Measurements from ENCODE around the gene SLC3A2. TPM values are rescaled to one million over a fixed set of nuclear protein-coding genes. Genes with fewer than 3 reads are reported as not detected.
A peak's percentile ranks its signal among the peaks of the same experiment; 100 is the strongest.

SLC3A2 gene
- total and polyA plus RNA-seq, 2 of the 13 experiments (the other 11 are each of a cell fraction or from before 2014, with no cell fraction given) = 213 to 226 TPM

DNA sequence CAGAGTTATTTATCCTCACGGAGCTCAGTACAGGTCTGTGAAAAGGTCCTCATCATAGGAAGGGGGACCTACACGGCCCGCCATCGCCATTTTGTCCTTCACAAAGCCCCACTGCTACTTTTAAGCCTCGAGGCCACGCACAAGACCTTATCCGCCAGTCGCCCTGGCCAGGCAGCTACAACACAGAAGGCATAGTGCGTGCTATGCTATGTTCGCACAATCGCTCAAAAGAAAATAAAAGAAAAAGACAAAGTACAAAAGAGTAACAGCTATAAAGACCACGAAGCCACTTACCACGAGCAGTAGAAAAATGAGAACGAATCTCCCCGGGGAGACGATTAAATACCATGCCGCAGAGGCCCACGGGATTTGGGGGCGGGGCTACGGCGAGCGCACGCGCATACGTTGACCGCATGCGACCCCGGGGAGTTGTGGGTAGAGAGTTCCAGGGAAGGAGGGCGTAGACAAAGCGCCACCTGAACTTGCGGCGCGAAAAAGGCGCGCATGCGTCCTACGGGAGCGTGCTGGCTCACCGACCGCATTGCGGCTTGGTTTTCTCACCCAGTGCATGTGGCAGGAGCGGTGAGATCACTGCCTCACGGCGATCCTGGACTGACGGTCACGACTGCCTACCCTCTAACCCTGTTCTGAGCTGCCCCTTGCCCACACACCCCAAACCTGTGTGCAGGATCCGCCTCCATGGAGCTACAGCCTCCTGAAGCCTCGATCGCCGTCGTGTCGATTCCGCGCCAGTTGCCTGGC is 24.9 kb upstream of the SLC3A2 start (continued):
- peak; percentile 11; the same call in 1 of the 2 replicates for TF ChIP-seq ZNF652 (CRISPR knock-in tag; IDR thresholded peaks at IDR 0.05; ENCODE audit: borderline replicate concordance, low read depth)
- peak; percentile 60 for TF ChIP-seq ZNF746 (CRISPR knock-in tag; IDR thresholded peaks at IDR 0.05)
- peak; percentile 83; the same call in 1 of the 2 replicates for TF ChIP-seq MIER3 (CRISPR knock-in tag; IDR thresholded peaks at IDR 0.05; ENCODE audit: borderline replicate concordance)
- TF ChIP-seq SOX13 (IDR thresholded peaks at IDR 0.05) = peak; percentile 69; the same call in 1 of the 2 replicates
- TF ChIP-seq SOX13 (CRISPR knock-in tag; conservative IDR thresholded peaks at IDR 0.05 in 1 of 2, IDR thresholded peaks at IDR 0.05 in 1 of 2) = peak in 1 of 2 experiments; percentile 33; a peak in 1 of 4 replicates
- peak; percentile 99; the same call in 1 of the 2 replicates for TF ChIP-seq ZNF558 (CRISPR knock-in tag; IDR thresholded peaks at IDR 0.05; ENCODE audit: borderline replicate concordance)
- TF ChIP-seq KMT2A (CRISPR knock-in tag; IDR thresholded peaks at IDR 0.05) = peak; percentile 98
- peak; percentile 98 for TF ChIP-seq MXD4 (CRISPR knock-in tag; IDR thresholded peaks at IDR 0.05)
- TF ChIP-seq ZNF20 (CRISPR knock-in tag; IDR thresholded peaks at IDR 0.05) = no peak; the same call in 1 of the 2 replicates
- TF ChIP-seq, protein P1, sequence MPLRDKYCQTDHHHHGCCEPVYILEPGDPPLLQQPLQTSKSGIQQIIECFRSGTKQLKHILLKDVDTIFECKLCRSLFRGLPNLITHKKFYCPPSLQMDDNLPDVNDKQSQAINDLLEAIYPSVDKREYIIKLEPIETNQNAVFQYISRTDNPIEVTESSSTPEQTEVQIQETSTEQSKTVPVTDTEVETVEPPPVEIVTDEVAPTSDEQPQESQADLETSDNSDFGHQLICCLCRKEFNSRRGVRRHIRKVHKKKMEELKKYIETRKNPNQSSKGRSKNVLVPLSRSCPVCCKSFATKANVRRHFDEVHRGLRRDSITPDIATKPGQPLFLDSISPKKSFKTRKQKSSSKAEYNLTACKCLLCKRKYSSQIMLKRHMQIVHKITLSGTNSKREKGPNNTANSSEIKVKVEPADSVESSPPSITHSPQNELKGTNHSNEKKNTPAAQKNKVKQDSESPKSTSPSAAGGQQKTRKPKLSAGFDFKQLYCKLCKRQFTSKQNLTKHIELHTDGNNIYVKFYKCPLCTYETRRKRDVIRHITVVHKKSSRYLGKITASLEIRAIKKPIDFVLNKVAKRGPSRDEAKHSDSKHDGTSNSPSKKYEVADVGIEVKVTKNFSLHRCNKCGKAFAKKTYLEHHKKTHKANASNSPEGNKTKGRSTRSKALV (CRISPR knock-in tag; IDR thresholded peaks at IDR 0.05) = peak; percentile 92
- no peak for TF ChIP-seq ZNF775 (CRISPR knock-in tag; IDR thresholded peaks at IDR 0.05; ENCODE audit: borderline replicate concordance)
- peak; percentile 87; the same call in 1 of the 2 replicates for TF ChIP-seq ZNF331 (CRISPR knock-in tag; IDR thresholded peaks at IDR 0.05)
- no peak for TF ChIP-seq ZNF382 (CRISPR knock-in tag; IDR thresholded peaks at IDR 0.05; ENCODE audit: borderline replicate concordance)
- TF ChIP-seq ZNF251 (CRISPR knock-in tag; IDR thresholded peaks at IDR 0.05) = no peak
- TF ChIP-seq, protein P2, sequence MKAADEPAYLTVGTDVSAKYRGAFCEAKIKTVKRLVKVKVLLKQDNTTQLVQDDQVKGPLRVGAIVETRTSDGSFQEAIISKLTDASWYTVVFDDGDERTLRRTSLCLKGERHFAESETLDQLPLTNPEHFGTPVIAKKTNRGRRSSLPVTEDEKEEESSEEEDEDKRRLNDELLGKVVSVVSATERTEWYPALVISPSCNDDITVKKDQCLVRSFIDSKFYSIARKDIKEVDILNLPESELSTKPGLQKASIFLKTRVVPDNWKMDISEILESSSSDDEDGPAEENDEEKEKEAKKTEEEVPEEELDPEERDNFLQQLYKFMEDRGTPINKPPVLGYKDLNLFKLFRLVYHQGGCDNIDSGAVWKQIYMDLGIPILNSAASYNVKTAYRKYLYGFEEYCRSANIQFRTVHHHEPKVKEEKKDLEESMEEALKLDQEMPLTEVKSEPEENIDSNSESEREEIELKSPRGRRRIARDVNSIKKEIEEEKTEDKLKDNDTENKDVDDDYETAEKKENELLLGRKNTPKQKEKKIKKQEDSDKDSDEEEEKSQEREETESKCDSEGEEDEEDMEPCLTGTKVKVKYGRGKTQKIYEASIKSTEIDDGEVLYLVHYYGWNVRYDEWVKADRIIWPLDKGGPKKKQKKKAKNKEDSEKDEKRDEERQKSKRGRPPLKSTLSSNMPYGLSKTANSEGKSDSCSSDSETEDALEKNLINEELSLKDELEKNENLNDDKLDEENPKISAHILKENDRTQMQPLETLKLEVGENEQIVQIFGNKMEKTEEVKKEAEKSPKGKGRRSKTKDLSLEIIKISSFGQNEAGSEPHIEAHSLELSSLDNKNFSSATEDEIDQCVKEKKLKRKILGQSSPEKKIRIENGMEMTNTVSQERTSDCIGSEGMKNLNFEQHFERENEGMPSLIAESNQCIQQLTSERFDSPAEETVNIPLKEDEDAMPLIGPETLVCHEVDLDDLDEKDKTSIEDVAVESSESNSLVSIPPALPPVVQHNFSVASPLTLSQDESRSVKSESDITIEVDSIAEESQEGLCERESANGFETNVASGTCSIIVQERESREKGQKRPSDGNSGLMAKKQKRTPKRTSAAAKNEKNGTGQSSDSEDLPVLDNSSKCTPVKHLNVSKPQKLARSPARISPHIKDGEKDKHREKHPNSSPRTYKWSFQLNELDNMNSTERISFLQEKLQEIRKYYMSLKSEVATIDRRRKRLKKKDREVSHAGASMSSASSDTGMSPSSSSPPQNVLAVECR (CRISPR knock-in tag; IDR thresholded peaks at IDR 0.05; ENCODE audit: borderline replicate concordance) = peak; percentile 95
- TF ChIP-seq, protein P3, sequence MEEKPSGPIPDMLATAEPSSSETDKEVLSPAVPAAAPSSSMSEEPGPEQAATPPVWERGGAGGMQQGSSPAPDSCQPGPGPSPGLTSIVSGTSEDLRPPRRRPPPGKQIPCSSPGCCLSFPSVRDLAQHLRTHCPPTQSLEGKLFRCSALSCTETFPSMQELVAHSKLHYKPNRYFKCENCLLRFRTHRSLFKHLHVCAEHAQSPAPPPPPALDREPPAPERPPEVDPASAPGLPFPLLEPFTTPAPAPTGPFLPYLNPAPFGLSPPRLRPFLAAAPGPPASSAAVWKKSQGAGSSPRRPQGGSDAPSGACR (CRISPR knock-in tag; IDR thresholded peaks at IDR 0.05) = no peak
- TF ChIP-seq ZFP41 (CRISPR knock-in tag; IDR thresholded peaks at IDR 0.05; ENCODE audit: borderline replicate concordance) = peak; percentile 46; the same call in 1 of the 2 replicates
- TF ChIP-seq ZNF160 (CRISPR knock-in tag; IDR thresholded peaks at IDR 0.05) = peak; percentile 87; the same call in 1 of the 2 replicates
- TF ChIP-seq, protein P4, sequence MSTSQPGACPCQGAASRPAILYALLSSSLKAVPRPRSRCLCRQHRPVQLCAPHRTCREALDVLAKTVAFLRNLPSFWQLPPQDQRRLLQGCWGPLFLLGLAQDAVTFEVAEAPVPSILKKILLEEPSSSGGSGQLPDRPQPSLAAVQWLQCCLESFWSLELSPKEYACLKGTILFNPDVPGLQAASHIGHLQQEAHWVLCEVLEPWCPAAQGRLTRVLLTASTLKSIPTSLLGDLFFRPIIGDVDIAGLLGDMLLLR (CRISPR knock-in tag; IDR thresholded peaks at IDR 0.05) = no peak
- TF ChIP-seq SIN3A (IDR thresholded peaks at IDR 0.05; ENCODE audit: borderline replicate concordance, low read depth, low read length) = 0 out of 2 replicates have a peak, but pooled peaks have one; percentile 83
- peak; percentile 96 for TF ChIP-seq ZNF124 (CRISPR knock-in tag; IDR thresholded peaks at IDR 0.05)
- peak; percentile 79 for TF ChIP-seq RXRB (CRISPR knock-in tag; IDR thresholded peaks at IDR 0.05; ENCODE audit: borderline replicate concordance)
